ENCODE results near the gene MEGF9.

Gene MEGF9

GRCh38 chr9:120662513-120662912 is 51.8 kb downstream of the MEGF9 start:
- H3K4ac ChIP-seq (ENCODE audit: low read depth, low read length), result no peak overlapping the region
- H3K27ac ChIP-seq (ENCODE audit: low read depth, low read length), result no peak overlapping the region
- no peaks in the 10 kb centered on the region for H3K4me1 ChIP-seq (ENCODE audit: control insufficient read depth in 1 of 2, insufficient read depth in 2 of 2, low read length in 2 of 2)
- no peaks in the 10 kb centered on the region for H3K79me1 ChIP-seq (ENCODE audit: low read length)
- H3K9ac ChIP-seq (ENCODE audit: low read length), result no peak overlapping the region
- no peaks in the 10 kb centered on the region for H3K36me3 ChIP-seq (ENCODE audit: control insufficient read depth in 1 of 2, insufficient read depth in 2 of 2, low read length in 2 of 2)
- WGBS (ENCODE audit: extremely low coverage, insufficient coverage, insufficient read length), result no CpG with 5 or more reads among the region's 8 CpGs
- no peak overlapping the region for H2BK5ac ChIP-seq (ENCODE audit: low read depth, low read length, poor library complexity)
- no peak overlapping the region for H3K14ac ChIP-seq (ENCODE audit: low read length)
- H4K91ac ChIP-seq (ENCODE audit: low read depth, low read length), result no peak overlapping the region
- no peak for DNase-seq
- H3K23ac ChIP-seq (ENCODE audit: low read length), result no peak overlapping the region
- no peak overlapping the region for H3K4me2 ChIP-seq (ENCODE audit: low read length)
- no peaks in the 10 kb centered on the region for H3K9me3 ChIP-seq (ENCODE audit: insufficient read depth, low read depth, low read length)
- no peak overlapping the region for H2BK12ac ChIP-seq (ENCODE audit: low read length)
- no peak overlapping the region for H2BK120ac ChIP-seq (ENCODE audit: insufficient read depth, low read length, poor library complexity)
- H3K18ac ChIP-seq (ENCODE audit: low read length), result no peak overlapping the region
- H3K4me3 ChIP-seq (ENCODE audit: low read depth, low read length), result no peak overlapping the region
- H4K12ac ChIP-seq (ENCODE audit: low read depth, low read length), result no peak overlapping the region
- no peak overlapping the region for H2AFZ ChIP-seq (ENCODE audit: insufficient read depth, low read length, poor library complexity)
- no peaks in the 10 kb centered on the region for H3K79me2 ChIP-seq (ENCODE audit: control insufficient read depth, insufficient read depth, low read length, poor library complexity)
- no peaks in the 10 kb centered on the region for H3K27me3 ChIP-seq (ENCODE audit: insufficient read depth, low read length)
- H2AK5ac ChIP-seq (ENCODE audit: low read length), result no peak overlapping the region
- H4K8ac ChIP-seq (ENCODE audit: low read depth, low read length), result no peak overlapping the region

GRCh38 chr9:120659676-120660075 is 54.6 kb downstream of the MEGF9 start:
- Histone ChIP-seq H3K4ac (ENCODE audit: low read depth, low read length) (no peak overlapping the region), H3K18ac (ENCODE audit: low read length) (no peak overlapping the region), H2BK12ac (ENCODE audit: low read length) (no peak overlapping the region), H3K4me2 (ENCODE audit: low read length) (no peak overlapping the region), H3K14ac (ENCODE audit: low read length) (no peak overlapping the region), H2AFZ (ENCODE audit: insufficient read depth, low read length, poor library complexity) (no peak overlapping the region), H3K79me1 (ENCODE audit: low read length) (no peaks in the 10 kb centered on the region), H3K9me3 (ENCODE audit: insufficient read depth, low read depth, low read length) (no peaks in the 10 kb centered on the region), H2BK5ac (ENCODE audit: low read depth, low read length, poor library complexity) (no peak overlapping the region), H3K23ac (ENCODE audit: low read length) (no peak overlapping the region), H3K27me3 (ENCODE audit: insufficient read depth, low read length) (no peaks in the 10 kb centered on the region), H3K79me2 (ENCODE audit: control insufficient read depth, insufficient read depth, low read length, poor library complexity) (no peaks in the 10 kb centered on the region), H2AK5ac (ENCODE audit: low read length) (no peak overlapping the region), H3K9ac (ENCODE audit: low read length) (no peak overlapping the region), H4K91ac (ENCODE audit: low read depth, low read length) (no peak overlapping the region), H3K27ac (ENCODE audit: low read depth, low read length) (no peak overlapping the region), H3K4me3 (ENCODE audit: low read depth, low read length) (no peak overlapping the region), H3K36me3 (ENCODE audit: control insufficient read depth in 1 of 2, insufficient read depth in 2 of 2, low read length in 2 of 2) (no peaks in the 10 kb centered on the region), H3K4me1 (ENCODE audit: control insufficient read depth in 1 of 2, insufficient read depth in 2 of 2, low read length in 2 of 2) (no peaks in the 10 kb centered on the region), H4K12ac (ENCODE audit: low read depth, low read length) (no peak overlapping the region), H2BK120ac (ENCODE audit: insufficient read depth, low read length, poor library complexity) (no peak overlapping the region), H4K8ac (ENCODE audit: low read depth, low read length) (no peak overlapping the region)
- DNase-seq, result no peak
- no CpG with 5 or more reads among the region's 2 CpGs for WGBS (ENCODE audit: extremely low coverage, insufficient coverage, insufficient read length)

GRCh38 chr9:120659209-120659608 is 55.1 kb downstream of the MEGF9 start:
- Histone ChIP-seq H2AK5ac (ENCODE audit: low read length) (no peak overlapping the region), H4K12ac (ENCODE audit: low read depth, low read length) (no peak overlapping the region), H3K9ac (ENCODE audit: low read length) (no peak overlapping the region), H3K27ac (ENCODE audit: low read depth, low read length) (no peak overlapping the region), H2BK5ac (ENCODE audit: low read depth, low read length, poor library complexity) (no peak overlapping the region), H3K4me1 (ENCODE audit: control insufficient read depth in 1 of 2, insufficient read depth in 2 of 2, low read length in 2 of 2) (no peaks in the 10 kb centered on the region), H3K4me3 (ENCODE audit: low read depth, low read length) (no peak overlapping the region), H3K36me3 (ENCODE audit: control insufficient read depth in 1 of 2, insufficient read depth in 2 of 2, low read length in 2 of 2) (no peaks in the 10 kb centered on the region), H3K79me1 (ENCODE audit: low read length) (no peaks in the 10 kb centered on the region), H3K14ac (ENCODE audit: low read length) (no peak overlapping the region), H3K4me2 (ENCODE audit: low read length) (no peak overlapping the region), H3K23ac (ENCODE audit: low read length) (no peak overlapping the region), H4K8ac (ENCODE audit: low read depth, low read length) (no peak overlapping the region), H2BK12ac (ENCODE audit: low read length) (no peak overlapping the region), H2AFZ (ENCODE audit: insufficient read depth, low read length, poor library complexity) (no peak overlapping the region), H3K79me2 (ENCODE audit: control insufficient read depth, insufficient read depth, low read length, poor library complexity) (no peaks in the 10 kb centered on the region), H4K91ac (ENCODE audit: low read depth, low read length) (no peak overlapping the region), H3K18ac (ENCODE audit: low read length) (no peak overlapping the region), H3K27me3 (ENCODE audit: insufficient read depth, low read length) (no peaks in the 10 kb centered on the region), H3K9me3 (ENCODE audit: insufficient read depth, low read depth, low read length) (no peaks in the 10 kb centered on the region), H2BK120ac (ENCODE audit: insufficient read depth, low read length, poor library complexity) (no peak overlapping the region), H3K4ac (ENCODE audit: low read depth, low read length) (no peak overlapping the region)
- WGBS (ENCODE audit: extremely low coverage, insufficient coverage, insufficient read length), result no CpG with 5 or more reads among the region's 3 CpGs
- no peak for DNase-seq

- no CpG with 5 or more reads among the region's 4 CpGs for WGBS (ENCODE audit: extremely low coverage, insufficient coverage, insufficient read length)
These were observed 59.2 kb downstream of the MEGF9 start for GRCh38 chr9:120655005-120655622.

More at GRCh38 chr9:120655005-120655622, 59.2 kb downstream of the MEGF9 start:
- Histone ChIP-seq H3K4ac (ENCODE audit: low read depth, low read length) (no peak overlapping the region), H3K14ac (ENCODE audit: low read length) (no peak overlapping the region), H2BK5ac (ENCODE audit: low read depth, low read length, poor library complexity) (no peak overlapping the region), H4K91ac (ENCODE audit: low read depth, low read length) (no peak overlapping the region), H4K12ac (ENCODE audit: low read depth, low read length) (no peak overlapping the region), H3K4me3 (ENCODE audit: low read depth, low read length) (no peak overlapping the region), H3K9me3 (ENCODE audit: insufficient read depth, low read depth, low read length) (no peaks in the 10 kb centered on the region), H2BK120ac (ENCODE audit: insufficient read depth, low read length, poor library complexity) (no peak overlapping the region), H3K79me1 (ENCODE audit: low read length) (no peaks in the 10 kb centered on the region), H3K27ac (ENCODE audit: low read depth, low read length) (no peak overlapping the region), H3K9ac (ENCODE audit: low read length) (no peak overlapping the region), H3K36me3 (ENCODE audit: control insufficient read depth in 1 of 2, insufficient read depth in 2 of 2, low read length in 2 of 2) (no peaks in the 10 kb centered on the region), H3K27me3 (ENCODE audit: insufficient read depth, low read length) (no peaks in the 10 kb centered on the region), H3K18ac (ENCODE audit: low read length) (no peak overlapping the region), H3K4me1 (ENCODE audit: control insufficient read depth in 1 of 2, insufficient read depth in 2 of 2, low read length in 2 of 2) (no peaks in the 10 kb centered on the region), H2AK5ac (ENCODE audit: low read length) (no peak overlapping the region), H3K79me2 (ENCODE audit: control insufficient read depth, insufficient read depth, low read length, poor library complexity) (no peaks in the 10 kb centered on the region), H2AFZ (ENCODE audit: insufficient read depth, low read length, poor library complexity) (no peak overlapping the region), H2BK12ac (ENCODE audit: low read length) (no peak overlapping the region), H3K4me2 (ENCODE audit: low read length) (no peak overlapping the region), H3K23ac (ENCODE audit: low read length) (no peak overlapping the region), H4K8ac (ENCODE audit: low read depth, low read length) (no peak overlapping the region)
- peak in 1 of 2 donors; percentile 39 for DNase-seq

All from trophoblast cell (in vitro differentiated cells and primary cell).